NCI-H2107 treated with DMSO at 0.1 percent for 48 hours (cell line): Measurements from ENCODE around the gene FAM131A.

Experiments
- DNase-seq: peaks from one replicate; lab custom pipeline; 2025; ENCODE audit not compliant: unreplicated experiment; lab: John Stamatoyannopoulos, UW

Gene FAM131A

DNA sequence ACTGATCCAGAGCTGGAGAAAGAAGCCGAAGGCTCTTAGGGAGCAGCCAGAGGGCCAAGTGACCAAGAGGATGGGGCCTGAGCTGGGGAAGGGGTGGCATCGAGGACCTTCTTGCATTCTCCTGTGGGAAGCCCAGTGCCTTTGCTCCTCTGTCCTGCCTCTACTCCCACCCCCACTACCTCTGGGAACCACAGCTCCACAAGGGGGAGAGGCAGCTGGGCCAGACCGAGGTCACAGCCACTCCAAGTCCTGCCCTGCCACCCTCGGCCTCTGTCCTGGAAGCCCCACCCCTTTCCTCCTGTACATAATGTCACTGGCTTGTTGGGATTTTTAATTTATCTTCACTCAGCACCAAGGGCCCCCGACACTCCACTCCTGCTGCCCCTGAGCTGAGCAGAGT is 52.0 kb downstream of the FAM131A start:
- DNase-seq = no peak

- no peak for DNase-seq
These were observed 52.6 kb downstream of the FAM131A start for GRCh38 chr3:184389935-184390528.

DNA sequence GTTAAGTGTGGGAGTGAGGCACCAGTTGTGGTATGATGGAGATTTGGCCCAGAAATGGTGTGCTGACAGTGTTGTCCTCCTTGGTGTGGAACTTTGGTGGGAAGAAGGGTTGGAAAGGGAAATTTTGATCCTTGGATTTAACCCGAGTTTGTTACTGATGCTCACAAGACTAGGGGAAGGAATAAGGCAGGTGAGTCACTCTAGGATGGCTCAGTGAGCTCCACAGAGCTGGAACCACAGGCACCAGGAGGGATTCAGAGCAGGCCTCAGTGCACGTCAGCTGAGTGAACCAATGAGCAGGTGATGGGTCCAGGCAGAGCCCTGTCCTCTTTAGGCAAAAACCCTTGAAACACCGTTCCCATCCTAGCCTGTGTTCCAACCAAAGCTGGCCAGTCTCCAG is 53.9 kb downstream of the FAM131A start:
- no peak for DNase-seq

GRCh38 chr3:184395320-184395660 is 57.9 kb downstream of the FAM131A start:
- no peak for DNase-seq
